GM06990 (cell line): ENCODE results near the gene SLC41A3.

Source experiments
- DNase-seq: peaks from one replicate; pipeline ENCODE4 v3.0.0-alpha.2; 2011; ENCODE audit not compliant: insufficient read length; ENCODE audit errors: extremely low read depth
- H3K27me3 ChIP-seq: replicated peaks from 2 replicates; pipeline ENCODE4 v1.6.0; 2011; ENCODE audit warnings: low read length; ENCODE audit not compliant: control insufficient read depth, insufficient read depth
- H3K36me3 ChIP-seq: 2 replicates; pipeline ENCODE4 v1.5.1; 2011; ENCODE audit warnings: low read length; ENCODE audit not compliant: control insufficient read depth, insufficient read depth
- H3K4me3 ChIP-seq: replicated peaks from 2 replicates; pipeline ENCODE4 v1.5.1; 2011; ENCODE audit warnings: low read depth, mild to moderate bottlenecking, control low read depth, low read length
- TF ChIP-seq, protein P1 (sequence below): IDR thresholded peaks from 2 replicates; pipeline ENCODE4 v1.5.1; 2011; ENCODE audit warnings: low read length, control low read depth, mild to moderate bottlenecking, inconsistent platforms; ENCODE audit not compliant: insufficient read depth, poor library complexity, severe bottlenecking

Gene SLC41A3

DNA sequence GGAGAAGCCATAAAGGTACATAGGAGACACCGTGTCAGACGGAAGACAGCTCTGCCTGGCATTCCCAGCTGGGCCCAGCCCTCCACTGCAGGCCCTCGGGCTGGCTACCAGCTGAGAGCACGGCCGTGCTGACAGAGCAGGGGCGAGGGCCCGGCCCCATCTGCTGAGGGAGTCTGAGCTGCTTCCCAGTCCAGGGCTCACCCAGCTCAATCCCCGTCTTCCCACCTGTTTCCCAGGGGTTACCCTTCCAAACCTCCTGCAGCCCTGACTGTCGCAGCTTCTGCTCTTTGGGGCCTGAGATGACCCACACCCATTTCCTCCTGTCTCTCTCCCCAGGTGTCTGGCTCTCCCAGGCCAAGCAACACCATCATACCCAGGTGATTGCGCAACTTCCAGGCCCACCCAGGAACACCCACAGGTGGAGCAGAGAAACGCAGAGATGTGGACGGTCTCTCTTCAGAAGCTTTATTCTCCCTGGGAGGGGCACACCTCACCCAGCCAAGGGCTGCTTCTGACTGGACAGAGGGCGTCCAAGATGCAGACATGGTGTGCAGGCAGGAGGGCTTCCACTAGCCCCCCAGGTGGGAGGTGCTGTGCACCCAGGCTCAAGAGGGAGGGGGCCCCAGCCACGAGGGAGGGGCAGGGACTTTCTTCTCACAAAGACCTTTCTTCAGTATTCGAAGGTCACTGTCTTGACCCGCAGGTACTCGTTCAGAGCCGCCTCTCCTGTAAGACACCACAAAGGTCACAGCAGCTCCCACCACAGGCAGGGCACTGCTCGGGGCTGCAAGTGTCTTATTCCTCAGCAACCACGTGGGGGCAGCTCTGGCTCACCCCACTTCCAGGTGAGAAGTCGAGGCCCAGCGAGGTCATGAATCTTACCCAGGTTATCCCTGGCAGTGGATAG lies 19.4 kb upstream of the SLC41A3 start:
- Histone ChIP-seq H3K4me3 (no peak overlapping the region), H3K27me3 (no peaks in the 10 kb centered on the region), H3K36me3 (no peaks in the 10 kb centered on the region)
- TF ChIP-seq, protein P1, sequence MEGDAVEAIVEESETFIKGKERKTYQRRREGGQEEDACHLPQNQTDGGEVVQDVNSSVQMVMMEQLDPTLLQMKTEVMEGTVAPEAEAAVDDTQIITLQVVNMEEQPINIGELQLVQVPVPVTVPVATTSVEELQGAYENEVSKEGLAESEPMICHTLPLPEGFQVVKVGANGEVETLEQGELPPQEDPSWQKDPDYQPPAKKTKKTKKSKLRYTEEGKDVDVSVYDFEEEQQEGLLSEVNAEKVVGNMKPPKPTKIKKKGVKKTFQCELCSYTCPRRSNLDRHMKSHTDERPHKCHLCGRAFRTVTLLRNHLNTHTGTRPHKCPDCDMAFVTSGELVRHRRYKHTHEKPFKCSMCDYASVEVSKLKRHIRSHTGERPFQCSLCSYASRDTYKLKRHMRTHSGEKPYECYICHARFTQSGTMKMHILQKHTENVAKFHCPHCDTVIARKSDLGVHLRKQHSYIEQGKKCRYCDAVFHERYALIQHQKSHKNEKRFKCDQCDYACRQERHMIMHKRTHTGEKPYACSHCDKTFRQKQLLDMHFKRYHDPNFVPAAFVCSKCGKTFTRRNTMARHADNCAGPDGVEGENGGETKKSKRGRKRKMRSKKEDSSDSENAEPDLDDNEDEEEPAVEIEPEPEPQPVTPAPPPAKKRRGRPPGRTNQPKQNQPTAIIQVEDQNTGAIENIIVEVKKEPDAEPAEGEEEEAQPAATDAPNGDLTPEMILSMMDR = peak; percentile 43
- no peak for DNase-seq

DNA sequence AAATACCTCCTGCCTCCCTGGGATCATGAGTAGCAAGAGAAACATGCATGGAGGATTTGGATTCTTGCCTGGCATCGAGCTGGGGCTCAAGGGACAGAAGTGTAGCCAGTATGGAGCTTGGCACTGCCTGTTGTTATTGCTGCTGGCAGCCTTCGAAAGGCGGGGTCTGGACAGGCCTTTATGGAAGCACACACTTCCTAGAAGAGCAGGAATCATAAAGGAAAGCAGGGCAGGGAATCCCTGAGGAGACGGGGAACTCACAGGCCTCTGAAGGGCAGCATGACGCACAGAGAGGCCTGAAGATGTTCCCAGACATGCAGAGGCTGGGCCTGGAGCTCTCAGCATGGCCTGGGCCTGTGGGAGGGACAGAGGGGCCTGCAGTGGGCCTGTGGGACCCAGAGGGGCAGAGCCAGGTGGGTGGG lies 18.6 kb upstream of the SLC41A3 start:
- DNase-seq = no peak
- H3K27me3 ChIP-seq = no peaks in the 10 kb centered on the region
- TF ChIP-seq, protein P1 = no peak
- no peak overlapping the region for H3K4me3 ChIP-seq
- H3K36me3 ChIP-seq = no peaks in the 10 kb centered on the region

DNA sequence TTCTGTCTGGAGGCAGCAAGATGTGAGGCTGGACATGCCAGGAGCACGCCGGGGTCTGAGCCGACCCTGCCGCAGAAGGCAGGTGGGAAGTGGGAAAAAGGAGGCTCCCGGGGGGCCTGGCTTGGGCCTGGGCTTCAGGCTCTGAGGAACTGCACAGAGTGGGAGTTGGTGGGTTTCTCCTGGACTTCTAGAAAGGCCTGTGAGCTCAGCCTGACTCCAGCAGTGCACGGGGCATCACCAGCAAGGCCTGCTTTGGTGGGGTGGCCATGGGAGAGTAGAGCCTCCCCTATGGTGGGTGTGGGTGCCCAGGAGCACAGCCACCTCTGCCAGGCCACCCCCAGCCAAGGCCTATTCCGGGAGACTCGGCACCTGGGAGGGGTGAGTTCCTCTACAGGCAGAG lies 18.1 kb upstream of the SLC41A3 start:
- DNase-seq = no peak
- Histone ChIP-seq H3K36me3 (no peaks in the 10 kb centered on the region), H3K4me3 (no peak overlapping the region), H3K27me3 (no peaks in the 10 kb centered on the region)
- TF ChIP-seq, protein P1 = no peak

DNA sequence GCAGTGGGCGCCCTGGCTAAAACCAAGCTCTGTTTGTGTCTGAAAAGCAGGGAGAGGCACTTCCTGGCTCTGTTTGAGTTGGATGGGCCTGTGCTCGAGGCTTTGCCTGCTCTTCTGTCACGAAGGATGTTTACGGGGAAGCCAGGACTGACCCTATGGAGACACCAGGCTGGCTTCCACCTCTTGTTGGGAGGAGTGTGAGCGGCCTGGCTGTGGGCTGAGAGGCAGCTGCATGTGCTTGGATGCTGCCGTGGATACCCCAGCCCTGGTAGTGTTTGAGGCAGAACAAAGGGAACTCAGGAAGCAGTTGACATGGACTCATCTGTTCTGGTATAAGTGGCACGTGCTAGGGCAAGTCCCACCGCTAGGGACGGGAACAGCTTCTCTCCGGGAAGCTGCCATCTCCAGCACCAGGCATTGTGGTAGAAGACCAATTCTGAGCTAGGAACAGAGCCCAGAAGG lies 17.6 kb upstream of the SLC41A3 start:
- Histone ChIP-seq H3K27me3 (no peaks in the 10 kb centered on the region), H3K4me3 (no peak overlapping the region), H3K36me3 (no peaks in the 10 kb centered on the region)
- TF ChIP-seq, protein P1 = no peak
- DNase-seq = no peak

DNA sequence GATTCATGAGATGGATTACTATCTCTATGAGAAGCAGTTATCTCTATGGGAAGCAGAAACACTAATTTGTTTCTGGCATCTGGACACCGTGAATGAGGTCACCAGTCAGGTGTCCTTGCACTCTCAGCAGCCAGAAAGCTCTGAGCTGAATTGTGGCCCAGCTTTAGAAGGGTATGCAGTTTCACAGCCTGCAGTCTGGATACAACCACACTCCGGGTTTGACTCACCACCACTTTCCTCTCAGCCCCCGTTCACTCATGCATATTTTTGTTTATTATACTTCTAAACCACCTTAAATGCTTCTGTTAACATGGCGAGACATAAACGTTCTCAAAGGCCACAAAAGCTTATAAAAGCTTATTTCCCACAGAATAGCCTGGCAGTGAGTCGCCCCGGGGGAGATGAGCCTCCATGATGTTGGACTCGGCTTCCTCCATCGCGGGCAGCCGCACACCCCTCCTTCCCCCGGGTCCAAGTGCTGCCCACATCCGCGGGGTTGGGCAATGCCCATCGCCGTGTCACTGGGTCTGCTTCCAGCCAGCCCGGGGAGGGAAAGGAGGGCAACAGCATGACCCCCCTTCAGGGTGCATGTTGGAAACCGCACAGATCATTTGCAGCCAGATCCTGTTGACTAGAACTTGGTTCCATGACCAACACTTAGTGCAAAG lies 16.8 kb upstream of the SLC41A3 start:
- TF ChIP-seq, protein P1 = no peak

More for the DNA sequence above, 16.8 kb upstream of the SLC41A3 start:
- H3K36me3 ChIP-seq = no peaks in the 10 kb centered on the region
- no peak overlapping the region for H3K4me3 ChIP-seq
- no peaks in the 10 kb centered on the region for H3K27me3 ChIP-seq
- DNase-seq = no peak
